GM12878 (cell line): Measurements from ENCODE around the gene NSUN2. TPM values are rescaled to one million over a fixed set of nuclear protein-coding genes. Genes with fewer than 3 reads are reported as not detected.

ENCODE experiments used
- ATAC-seq: fragments of 200-7000 bp; cut with Tn5 transposase; 3 replicates; pipeline ENCODE4 v1.9.1; 2020; ENCODE audit warnings: mild to moderate bottlenecking, moderate library complexity
- BruUV-seq: library from RNA; stranded (reverse); fragments of 400-500 nt; replicated peaks from 2 replicates; lab custom pipeline; 2021; lab: Mats Ljungman, UMichigan
- CTCF ChIA-PET: fragments of 300-600 bp; sonication (Branson Sonifier 250); formaldehyde crosslinking; extraction: SDS; loops from one replicate; lab custom pipeline; 2021; ENCODE audit warnings: inconsistent platforms; lab: Yijun Ruan, JAX
- POLR2A ChIA-PET: fragments of 350-600 bp; formaldehyde crosslinking; extraction: SDS; loops from one replicate; lab custom pipeline; 2021; ENCODE audit warnings: inconsistent platforms; lab: Charles Lee
- RAD21 ChIA-PET: fragments of 300-600 bp; sonication (Branson Sonifier 250); formaldehyde crosslinking; loops from one replicate; lab custom pipeline; 2023; ENCODE audit warnings: antibody characterized with exemption; ENCODE audit not compliant: unreplicated experiment; lab: Charles Lee
- SMC1A ChIA-PET: fragments of 300-600 bp; sonication (Branson Sonifier 250); formaldehyde crosslinking; loops from one replicate; lab custom pipeline; 2023; ENCODE audit not compliant: unreplicated experiment, uncharacterized antibody; lab: Charles Lee
- DNase-seq: peaks from one replicate; pipeline ENCODE4 v3.0.0-alpha.2; 2011; ENCODE audit warnings: low read depth, low spot score
- FAIRE-seq: peaks from 3 replicates; lab custom pipeline; 2011; peaks lifted over from hg19 to GRCh38; lab: Jason Lieb, UNC
- H2AFZ ChIP-seq: 2 replicates; pipeline ENCODE4 v1.6.0; 2011; ENCODE audit warnings: low read depth, low read length, control low read depth; ENCODE audit not compliant: control insufficient read depth
- H3K27ac ChIP-seq: 2 replicates; pipeline ENCODE4 v1.5.1; 2011; ENCODE audit warnings: control low read depth; ENCODE audit not compliant: control insufficient read depth, insufficient read depth
- H3K27me3 ChIP-seq, 2 experiments: replicated peaks in 1 of 2; 2 replicates each; pipeline versions ENCODE4 v1.6.0 to v1.6.1; 2011; ENCODE audit warnings: low read length in 1 of 2; ENCODE audit not compliant: control insufficient read depth in 2 of 2, insufficient read depth in 2 of 2
- H3K36me3 ChIP-seq, 2 experiments: 2 replicates each; pipeline ENCODE4 v1.5.1; 2011; ENCODE audit warnings: low read length in 1 of 2; ENCODE audit not compliant: control insufficient read depth in 2 of 2, insufficient read depth in 2 of 2
- H3K4me1 ChIP-seq: 2 replicates; pipeline ENCODE4 v1.6.1; 2011; ENCODE audit warnings: mild to moderate bottlenecking, low read length, moderate library complexity, mixed read lengths; ENCODE audit not compliant: control insufficient read depth, insufficient read depth
- H3K4me2 ChIP-seq: 2 replicates; pipeline ENCODE4 v1.6.0; 2011; ENCODE audit warnings: control low read depth; ENCODE audit not compliant: control insufficient read depth, insufficient read depth
- H3K4me3 ChIP-seq: fragments of 200-600 bp; sonication (generic); 2 replicates; pipeline ENCODE4 v1.5.1; 2016
- H3K79me2 ChIP-seq: 2 replicates; pipeline ENCODE4 v1.6.0; 2011; ENCODE audit warnings: low read length; ENCODE audit not compliant: control insufficient read depth, insufficient read depth
- H3K9ac ChIP-seq: 2 replicates; pipeline ENCODE4 v1.8.0; 2011; ENCODE audit warnings: low read length, control low read depth, mixed read lengths; ENCODE audit not compliant: control insufficient read depth, insufficient read depth
- H3K9me3 ChIP-seq: replicated peaks from 3 replicates; pipeline ENCODE4 v1.5.1; 2011; ENCODE audit warnings: mild to moderate bottlenecking, low read length; ENCODE audit not compliant: control insufficient read depth, insufficient read depth
- H4K20me1 ChIP-seq: 2 replicates; pipeline ENCODE4 v1.6.0; 2011; ENCODE audit not compliant: control insufficient read depth, insufficient read depth
- ATF3 ChIP-seq: IDR thresholded peaks from 2 replicates; pipeline ENCODE4 v1.6.1; 2011; ENCODE audit warnings: low read depth, mild to moderate bottlenecking, low read length, moderate library complexity, borderline replicate concordance; ENCODE audit errors: extremely low read depth
- ATF7 ChIP-seq: fragments of 450-650 bp; IDR thresholded peaks from 2 replicates; pipeline ENCODE4 v1.6.1; 2016; ENCODE audit warnings: low read depth, mild to moderate bottlenecking
- E2F8 ChIP-seq: fragments of 450-650 bp; IDR thresholded peaks from 2 replicates; pipeline ENCODE4 v1.6.1; 2018; ENCODE audit warnings: mild to moderate bottlenecking, low read depth, moderate library complexity; ENCODE audit not compliant: partially characterized antibody
- ELK1 ChIP-seq: IDR thresholded peaks from 2 replicates; pipeline ENCODE4 v1.6.1; 2012; ENCODE audit warnings: low read depth, low read length, improper control_type of control experiment
- EP300 ChIP-seq, 2 experiments: fragments of 150-350 bp in 1 of 2; IDR thresholded peaks; 2 replicates each; pipeline ENCODE4 v1.6.1; 2011 to 2012; ENCODE audit warnings: low read depth in 2 of 2, low read length in 2 of 2, borderline replicate concordance in 1 of 2, improper control_type of control experiment in 1 of 2, inconsistent platforms in 1 of 2; ENCODE audit not compliant: control insufficient read depth in 1 of 2
- ESRRA ChIP-seq: IDR thresholded peaks from 2 replicates; pipeline ENCODE4 v1.6.1; 2012; ENCODE audit warnings: mild to moderate bottlenecking, low read length, improper control_type of control experiment
- HDGF ChIP-seq: fragments of 450-650 bp; IDR thresholded peaks from 2 replicates; pipeline ENCODE4 v1.6.1; 2016; ENCODE audit warnings: antibody characterized with exemption
- NR2C2 ChIP-seq: IDR thresholded peaks from 2 replicates; pipeline ENCODE4 v1.6.1; 2011; ENCODE audit warnings: borderline replicate concordance, low read depth; ENCODE audit not compliant: control insufficient read depth, insufficient read length
- NR2F1 ChIP-seq: fragments of 450-650 bp; conservative IDR thresholded peaks from 2 replicates; pipeline ENCODE4 v1.6.1; 2017; ENCODE audit warnings: mild to moderate bottlenecking
- STAT3 ChIP-seq: IDR thresholded peaks from 2 replicates; pipeline ENCODE4 v1.6.1; 2011; ENCODE audit warnings: low read depth, low read length, improper control_type of control experiment
- WGBS: methylation state at CpG from one replicate; pipeline ENCODE4 v1.1.6; 2016; ENCODE audit warnings: low lambda C conversion rate; ENCODE audit not compliant: insufficient replicate concordance, insufficient coverage; ENCODE audit errors: missing lambda C conversion rate; 5-methylcytosine and 5-hydroxymethylcytosine counted together
- in situ Hi-C: fragments of 300-500 bp; cut with MboI; formaldehyde crosslinking; loops from 9 replicates; pipeline ENCODE4 v1.14.3; 2018; ENCODE audit warnings: mixed read lengths
- intact Hi-C: fragments of 100-400 bp; cut with micrococcal nuclease; formaldehyde crosslinking; loops from one replicate; pipeline ENCODE4 v1.14.2; 2022; ENCODE audit not compliant: unreplicated experiment
- polyA plus RNA-seq, 11 experiments: library from polyadenylated mRNA; depleted of rRNA in 4 of 11; unstranded in 6 of 11; stranded (reverse) in 5 of 11; fragments of >200 nt; fragmentation: Nextera tagmentation in 4 of 11; fragmentation: Illumina TruSeq in 1 of 11; extraction: Ambion mirVana in 4 of 11; extraction: Trizol in 1 of 11; gene quantifications; 1 replicate in 1 of 11; 2 replicates in 10 of 11; pipeline versions ENCODE4 v1.2.1 to v1.2.3, GENCODE V29; 2011 to 2016; ENCODE audit warnings: inconsistent platforms in 2 of 11, missing spikeins in 2 of 11, low read depth in 1 of 11
- total RNA-seq, 4 experiments: library from RNA; depleted of rRNA in 3 of 4; stranded (reverse); fragments of >200 nt in 3 of 4; fragmentation: Illumina TruSeq in 1 of 4; extraction: Trizol in 1 of 4; gene quantifications; 2 replicates each; pipeline versions ENCODE4 v1.2.1 to v1.2.3, GENCODE V29; 2013 to 2021

The NSUN2 gene
- total and polyA plus RNA-seq, 10 of the 15 experiments (the other 5 are each of a cell fraction or from before 2014, with no cell fraction given): 8.0 to 112 (median 91.1) TPM

- TF ChIP-seq E2F8: no peak
Measured at GRCh38 chr5:6582507-6583048, 50.3 kb downstream of the NSUN2 start (continued).

GRCh38 chr5:6581559-6582426 is 51.1 kb downstream of the NSUN2 start:
- peaks cover 3 to 4% of the 10 kb centered on the region in 2 experiments; a peak in 3 of 4 replicates for H3K27me3 ChIP-seq
- no peak overlapping the region for H3K4me3 ChIP-seq
- no peak overlapping the region for H3K27ac ChIP-seq
- intact Hi-C loops (loop anchor here (10.0 kb wide), 1 partner anchor 253 kb away; no protein-coding TSS in a partner anchor), in situ Hi-C loops (loop anchor here (25.0 kb wide), 1 partner anchor 1094 kb away; no protein-coding TSS in a partner anchor)
- RAD21 ChIA-PET: interaction anchor here (1.6 kb wide), 1 partner anchor 98 kb away, joined by 3 read pairs; no protein-coding TSS in a partner anchor
- no peak for ATAC-seq
- H3K9me3 ChIP-seq: no peaks in the 10 kb centered on the region; the same call in 2 of the 3 replicates
- H4K20me1 ChIP-seq: no peaks in the 10 kb centered on the region
- DNase-seq: no peak
- CTCF ChIA-PET: interaction anchor here (0.7 kb wide), 1 partner anchor 1186 kb away, joined by 3 read pairs; no protein-coding TSS in a partner anchor
- H3K4me2 ChIP-seq: no peak overlapping the region
- H3K9ac ChIP-seq: no peak overlapping the region
- POLR2A ChIA-PET: interaction anchor here (0.5 kb wide), 1 partner anchor 1138 kb away, joined by 4 read pairs; no protein-coding TSS in a partner anchor
- H3K36me3 ChIP-seq: no peaks in the 10 kb centered on the region
- no peak overlapping the region for H2AFZ ChIP-seq
- TF ChIP-seq EP300 (IDR thresholded peaks at IDR 0.05; ENCODE audit: borderline replicate concordance in 1 of 2, control insufficient read depth in 1 of 2, low read depth in 2 of 2, low read length in 2 of 2) (no peak), ATF3 (no peak), ELK1 (no peak), STAT3 (no peak), HDGF (no peak), NR2C2 (no peak), ATF7 (no peak), NR2F1 (no peak), ESRRA (no peak)
- no peak for FAIRE-seq
- SMC1A ChIA-PET: no interaction called here
- no peaks in the 10 kb centered on the region for H3K79me2 ChIP-seq
- no TSS peak for BruUV-seq
- WGBS: 42% methylated on average over 14 of the region's 14 CpGs
- H3K4me1 ChIP-seq: no peaks in the 10 kb centered on the region
